Muscle layer of duodenum (tissue), 2 donors: ENCODE measurements around the gene TMEM183A.
"Not testable (repeated sequence)": the region's sequence is repeated elsewhere in the genome, so short reads cannot be mapped to it uniquely, and the experiment has no call there.

ENCODE experiments used
- H3K27ac ChIP-seq: one replicate; pipeline ENCODE4 v1.7.0; 2013; ENCODE audit warnings: mild to moderate bottlenecking, low read length
- H3K27me3 ChIP-seq: one replicate; pipeline ENCODE4 v1.7.0; 2013; ENCODE audit warnings: low read depth, mild to moderate bottlenecking, control low read depth, low read length
- H3K36me3 ChIP-seq, 2 donors: one replicate each; pipeline ENCODE4 v1.7.0; 2013; ENCODE audit warnings: low read length in 2 of 2, control low read depth in 1 of 2, mild to moderate bottlenecking in 1 of 2; ENCODE audit not compliant: insufficient read depth in 2 of 2, control insufficient read depth in 1 of 2
- H3K4me1 ChIP-seq, 2 donors: one replicate each; pipeline ENCODE4 v1.7.0; 2013; ENCODE audit warnings: low read length in 2 of 2, mild to moderate bottlenecking in 2 of 2, control low read depth in 1 of 2, moderate library complexity in 1 of 2; ENCODE audit not compliant: insufficient read depth in 2 of 2, control insufficient read depth in 1 of 2
- H3K4me3 ChIP-seq, 2 donors: one replicate each; pipeline ENCODE4 v1.7.0; 2013; ENCODE audit warnings: low read length in 2 of 2, low read depth in 1 of 2, mild to moderate bottlenecking in 1 of 2
- H3K9me3 ChIP-seq, 2 donors: one replicate each; pipeline ENCODE4 v1.7.0; 2013; ENCODE audit warnings: low read length in 2 of 2, control low read depth in 1 of 2, mild to moderate bottlenecking in 1 of 2; ENCODE audit not compliant: control insufficient read depth in 1 of 2
- donor health status: healthy.

Gene TMEM183A

DNA sequence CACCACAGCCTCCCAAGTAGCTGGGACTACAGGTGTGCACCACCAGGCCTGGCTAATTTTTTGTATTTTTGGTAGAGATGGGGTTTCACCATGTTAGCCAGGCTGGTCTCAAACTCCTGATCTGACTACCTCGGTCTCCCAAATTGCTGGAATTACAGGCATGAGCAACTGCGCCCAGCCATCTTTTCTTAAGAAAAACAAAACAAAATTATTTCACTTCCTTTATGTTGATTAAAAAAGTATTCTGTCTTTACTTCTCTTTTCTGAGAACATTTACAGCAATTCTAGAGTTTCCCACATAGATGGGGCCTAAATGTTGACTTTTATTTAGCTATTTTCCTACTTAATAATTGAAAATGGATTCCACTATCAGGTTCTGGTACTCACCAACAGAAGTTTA is 17.3 kb upstream of the TMEM183A start:
- no peaks in the 10 kb centered on the region for H3K36me3 ChIP-seq
- no peaks in the 10 kb centered on the region for H3K27me3 ChIP-seq
- no peak overlapping the region for H3K4me3 ChIP-seq
- H3K27ac ChIP-seq: no peak overlapping the region
- no peaks in the 10 kb centered on the region for H3K9me3 ChIP-seq
- H3K4me1 ChIP-seq: no peaks in the 10 kb centered on the region

DNA sequence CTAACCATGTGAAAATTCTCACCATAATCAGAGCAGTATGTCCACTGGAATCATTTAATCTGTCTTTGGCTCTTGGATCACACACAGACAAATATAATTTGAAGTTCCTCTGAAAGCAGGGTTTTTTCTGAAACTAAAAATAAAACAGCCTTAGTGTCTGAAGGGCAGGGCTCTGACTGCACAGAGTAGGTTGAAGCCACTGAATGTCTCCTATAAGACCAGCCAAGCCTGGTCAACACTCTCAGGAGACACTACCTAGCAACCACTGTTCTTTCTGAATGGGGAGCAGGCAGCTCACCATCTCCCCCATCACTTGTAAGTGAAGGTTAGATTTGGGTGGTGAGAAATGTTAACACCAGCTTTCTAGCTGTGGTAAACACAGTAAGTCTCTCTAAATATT is 16.1 kb upstream of the TMEM183A start:
- Histone ChIP-seq H3K4me3 (no peak overlapping the region), H3K9me3 (no peaks in the 10 kb centered on the region), H3K27ac (no peak overlapping the region), H3K27me3 (no peaks in the 10 kb centered on the region), H3K36me3 (no peaks in the 10 kb centered on the region), H3K4me1 (no peaks in the 10 kb centered on the region)

DNA sequence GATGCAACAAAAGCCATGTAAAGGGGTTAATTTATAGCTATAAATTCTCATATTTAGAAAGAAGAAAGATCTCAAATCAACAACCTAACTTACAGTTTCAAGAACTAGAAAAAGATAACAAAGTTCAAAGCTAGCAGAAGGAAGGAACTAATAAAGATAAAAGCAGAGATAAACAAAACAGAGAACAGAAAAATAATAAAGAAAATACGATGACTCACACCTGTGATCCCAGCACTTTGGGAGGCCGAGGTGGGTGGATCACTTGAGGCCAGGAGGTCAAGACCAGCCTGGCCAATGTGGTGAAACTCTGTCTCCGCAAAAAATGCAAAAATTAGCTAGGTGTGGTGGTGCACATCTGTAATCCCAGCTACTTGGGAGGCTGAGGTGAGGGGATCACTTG is 12.4 kb upstream of the TMEM183A start:
- Histone ChIP-seq H3K4me3 (no peak overlapping the region), H3K27me3 (no peaks in the 10 kb centered on the region), H3K9me3 (no peaks in the 10 kb centered on the region), H3K4me1 (peaks cover 0 to 10% of the 10 kb centered on the region in 2 donors), H3K27ac (no peak overlapping the region), H3K36me3 (no peaks in the 10 kb centered on the region)

DNA sequence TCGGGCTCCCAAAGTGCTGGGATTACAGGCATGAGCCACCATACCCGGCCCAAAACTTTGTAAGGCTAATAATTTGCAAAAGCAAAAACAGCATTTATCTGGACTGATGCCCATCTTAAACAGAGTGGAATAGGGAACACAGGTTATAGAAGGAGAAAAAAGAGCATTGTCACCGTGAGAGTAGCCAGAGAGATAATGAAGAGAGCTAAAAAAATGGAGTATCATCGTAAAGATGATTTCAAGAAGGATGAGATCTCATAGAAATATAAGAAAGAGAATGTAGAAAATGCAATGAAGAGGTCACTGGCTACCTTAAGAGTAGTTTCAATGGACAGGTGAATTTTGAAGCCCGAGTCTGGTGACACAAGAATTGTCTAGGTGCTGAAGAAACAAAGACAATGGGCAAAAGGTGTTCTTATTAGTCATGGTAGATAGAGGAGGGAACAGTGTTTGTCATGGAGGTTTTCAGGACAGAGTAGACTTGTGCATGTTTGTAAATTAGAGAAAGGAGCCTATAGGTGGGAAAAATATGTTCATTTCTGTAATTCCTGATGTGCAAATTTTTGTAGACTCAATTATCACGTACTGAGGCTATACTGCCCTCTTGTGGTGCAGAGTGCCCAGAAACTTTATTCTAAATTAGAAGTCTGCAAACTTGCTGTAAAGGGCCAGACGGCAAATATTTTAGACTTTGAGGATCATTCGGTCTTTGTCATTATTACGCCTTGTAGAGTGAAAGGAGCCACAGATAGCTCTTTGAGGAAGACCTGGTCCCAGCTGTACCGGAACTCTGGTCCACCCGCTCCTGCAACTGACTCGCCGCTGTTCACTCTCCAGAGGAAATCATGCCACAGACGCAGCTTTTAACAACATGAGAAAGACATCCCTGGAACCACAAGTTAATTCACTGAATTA is 8.1 kb upstream of the TMEM183A start:
- H3K4me3 ChIP-seq: no peak overlapping the region

GRCh38 chr1:203000217-203000944 is 6.8 kb upstream of the TMEM183A start:
- no peak overlapping the region for H3K27ac ChIP-seq
- H3K4me3 ChIP-seq: no peak overlapping the region
- no peaks in the 10 kb centered on the region for H3K27me3 ChIP-seq
- H3K4me1 ChIP-seq: peaks cover 0 to 10% of the 10 kb centered on the region in 2 donors
- H3K36me3 ChIP-seq: no peaks in the 10 kb centered on the region
- no peaks in the 10 kb centered on the region for H3K9me3 ChIP-seq

More for the DNA sequence above, 8.1 kb upstream of the TMEM183A start:
- Histone ChIP-seq H3K36me3 (no peaks in the 10 kb centered on the region), H3K9me3 (no peaks in the 10 kb centered on the region), H3K4me1 (peaks cover 0 to 10% of the 10 kb centered on the region in 2 donors), H3K27me3 (no peaks in the 10 kb centered on the region), H3K27ac (no peak overlapping the region)

DNA sequence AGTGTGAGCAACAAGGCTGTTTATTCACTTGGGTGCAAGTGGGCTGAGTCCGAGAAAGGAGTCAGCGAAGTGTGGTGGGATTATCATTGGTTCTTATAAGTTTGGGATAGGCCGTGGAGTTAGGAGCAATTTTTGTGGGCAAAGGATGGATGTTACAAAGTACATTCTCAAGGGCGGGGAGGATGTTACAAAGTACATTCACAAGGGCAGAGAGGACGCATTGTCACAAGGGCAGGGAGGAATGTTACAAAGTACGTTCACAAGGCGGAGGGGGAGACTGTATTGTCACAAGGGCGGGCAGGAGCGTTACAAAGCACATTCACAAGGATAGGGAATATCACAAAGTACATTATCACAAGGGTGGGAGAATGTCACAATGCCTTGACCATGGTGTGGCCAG is 5.2 kb upstream of the TMEM183A start:
- H3K9me3 ChIP-seq: no peaks in the 10 kb centered on the region
- H3K36me3 ChIP-seq: no peaks in the 10 kb centered on the region
- H3K4me1 ChIP-seq: peaks cover 0 to 20% of the 10 kb centered on the region in 2 donors
- H3K4me3 ChIP-seq: no peak overlapping the region
- no peak overlapping the region for H3K27ac ChIP-seq
- no peaks in the 10 kb centered on the region for H3K27me3 ChIP-seq

- Histone ChIP-seq H3K36me3 (no peaks in the 10 kb centered on the region), H3K9me3 (no peaks in the 10 kb centered on the region), H3K4me3 (no peak overlapping the region)
Measured at GRCh38 chr1:203002951-203003350, 4.2 kb upstream of the TMEM183A start.

DNA sequence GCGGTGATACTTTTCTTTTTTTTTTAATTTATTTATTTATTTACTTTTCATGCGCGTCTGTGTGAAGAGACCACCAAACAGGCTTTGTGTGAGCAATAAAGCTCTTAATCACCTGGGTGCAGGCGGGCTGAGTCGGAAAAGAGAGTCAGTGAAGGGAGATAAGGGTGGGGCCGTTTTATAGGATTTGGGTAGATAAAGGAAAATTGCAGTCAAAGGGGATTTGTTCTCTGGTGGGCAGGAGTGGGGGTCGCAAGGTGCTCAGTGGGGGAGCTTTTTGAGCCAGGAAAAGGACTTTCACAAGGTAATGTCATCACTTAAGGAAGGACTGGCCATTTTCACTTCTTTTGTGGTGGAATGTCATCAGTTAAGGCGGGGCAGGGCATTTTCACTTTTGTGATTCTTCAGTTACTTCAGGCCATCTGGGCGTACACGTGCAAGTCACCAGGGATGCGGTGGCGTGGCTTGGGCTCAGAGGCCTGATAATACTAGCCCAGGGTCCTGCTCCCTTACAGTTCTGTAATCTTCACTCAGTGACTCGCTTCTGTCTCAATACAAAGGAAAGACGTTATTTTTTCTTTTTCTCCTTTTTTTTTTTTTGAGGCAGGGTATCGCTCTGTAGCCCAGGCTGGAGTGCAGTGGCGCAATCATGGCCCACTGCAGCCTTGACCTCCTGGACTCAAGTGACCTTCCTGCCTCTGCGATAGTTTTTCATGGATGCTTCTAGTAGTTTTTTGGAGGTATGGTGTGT is 1.6 kb upstream of the TMEM183A start:
- not testable (repeated sequence) for H3K27me3 ChIP-seq, H3K27ac ChIP-seq, H3K9me3 ChIP-seq
- Histone ChIP-seq H3K4me1 (peaks cover 8 to 28% of the 10 kb centered on the region in 2 donors), H3K4me3 (peak overlapping the region in 1 of 2 donors; percentile 93), H3K36me3 (peaks cover 9 to 13% of the 10 kb centered on the region in 2 donors)

More at GRCh38 chr1:203002951-203003350, 4.2 kb upstream of the TMEM183A start:
- Histone ChIP-seq H3K4me1 (peaks cover under 1 to 19% of the 10 kb centered on the region in 2 donors), H3K27ac (no peak overlapping the region), H3K27me3 (no peaks in the 10 kb centered on the region)

- peaks cover 28 to 34% of the 10 kb centered on the region in 2 donors for H3K36me3 ChIP-seq
Measured at GRCh38 chr1:203009185-203009584, 2.0 kb downstream of the TMEM183A start.

GRCh38 chr1:203011582-203011981 is 4.4 kb downstream of the TMEM183A start:
- Histone ChIP-seq H3K4me1 (peaks cover 8 to 21% of the 10 kb centered on the region in 2 donors), H3K9me3 (no peaks in the 10 kb centered on the region), H3K4me3 (no peak overlapping the region), H3K27me3 (no peaks in the 10 kb centered on the region), H3K27ac (no peak overlapping the region), H3K36me3 (peaks cover 52 to 58% of the 10 kb centered on the region in 2 donors)

More at GRCh38 chr1:203009185-203009584, 2.0 kb downstream of the TMEM183A start:
- Histone ChIP-seq H3K9me3 (no peaks in the 10 kb centered on the region), H3K27ac (no peak overlapping the region), H3K4me1 (peaks cover 8 to 28% of the 10 kb centered on the region in 2 donors), H3K4me3 (no peak overlapping the region), H3K27me3 (no peaks in the 10 kb centered on the region)

DNA sequence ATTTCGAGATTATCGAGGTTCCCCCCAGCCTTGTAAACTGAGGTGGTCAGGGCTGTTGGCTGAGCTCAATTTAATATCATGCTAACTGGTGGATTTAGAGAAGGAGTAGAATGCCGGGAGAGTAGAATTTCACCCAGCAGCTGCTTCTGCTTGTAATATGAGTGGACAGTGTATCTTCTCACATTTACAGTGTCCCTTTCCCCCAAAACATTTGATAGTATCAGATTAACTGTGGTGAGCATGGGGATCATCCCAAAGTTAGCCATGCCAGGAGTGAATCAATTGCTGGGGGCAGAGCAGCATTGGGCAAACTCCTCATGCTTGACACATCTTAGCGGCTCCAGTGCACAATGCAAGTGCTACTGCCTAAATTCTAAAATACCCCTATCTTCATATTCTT is 9.9 kb downstream of the TMEM183A start:
- H3K36me3 ChIP-seq: peaks cover 79 to 91% of the 10 kb centered on the region in 2 donors
- H3K4me1 ChIP-seq: no peaks in the 10 kb centered on the region
- H3K27ac ChIP-seq: no peak overlapping the region
- no peak overlapping the region for H3K4me3 ChIP-seq
- no peaks in the 10 kb centered on the region for H3K9me3 ChIP-seq
- H3K27me3 ChIP-seq: no peaks in the 10 kb centered on the region
